GM21423 (cell line): Measurements from ENCODE around the gene MIDN.
A peak's percentile ranks its signal among the peaks of the same experiment; 100 is the strongest.
"Not testable (repeated sequence)": the region's sequence is repeated elsewhere in the genome, so short reads cannot be mapped to it uniquely, and the experiment has no call there.

Experiments used
- ATAC-seq: cut with Tn5 transposase; IDR thresholded peaks from one replicate; pipeline ENCODE4 v1.9.1; 2021; ENCODE audit warnings: mild to moderate bottlenecking, moderate library complexity; ENCODE audit not compliant: unreplicated experiment

The MIDN gene

GRCh38 chr19:1248139-1248785 lies at the start of gene MIDN:
Gene MIDN (plus strand): TSS chr19:1248583. CDS start chr19:1250297, 1,714 bp downstream.
- ATAC-seq, result peak; percentile 19

GRCh38 chr19:1199531-1199930 lies 48.9 kb upstream of the MIDN start:
- ATAC-seq, result no peak

- ATAC-seq, result not testable (repeated sequence)
These were observed 47.8 kb upstream of the MIDN start for GRCh38 chr19:1200614-1201013.

- peak; percentile 88 for ATAC-seq
These were observed 43.0 kb upstream of the MIDN start, which contains the start of gene STK11 for GRCh38 chr19:1205114-1206099. Gene STK11 (plus strand): TSS chr19:1205778. CDS start chr19:1206914, 1,136 bp downstream.

GRCh38 chr19:1206150-1206863 lies 42.1 kb upstream of the MIDN start:
- no peak for ATAC-seq

- ATAC-seq, result no peak
These were observed 41.4 kb upstream of the MIDN start for GRCh38 chr19:1206864-1207450.

GRCh38 chr19:1208830-1209229 lies 39.6 kb upstream of the MIDN start:
- not testable (repeated sequence) for ATAC-seq

- ATAC-seq, result no peak
These were observed 38.2 kb upstream of the MIDN start for GRCh38 chr19:1210227-1210538.

GRCh38 chr19:1211494-1212234 lies 36.7 kb upstream of the MIDN start:
- no peak for ATAC-seq

GRCh38 chr19:1213391-1214286 lies 34.7 kb upstream of the MIDN start:
- ATAC-seq, result no peak

GRCh38 chr19:1214299-1214861 lies 34.0 kb upstream of the MIDN start:
- no peak for ATAC-seq

- ATAC-seq, result no peak
These were observed 33.3 kb upstream of the MIDN start for GRCh38 chr19:1214862-1215731.

- ATAC-seq, result no peak
These were observed 31.6 kb upstream of the MIDN start for GRCh38 chr19:1216756-1217155.

- no peak for ATAC-seq
These were observed 31.0 kb upstream of the MIDN start for GRCh38 chr19:1217366-1217765.

- ATAC-seq, result no peak
These were observed 29.4 kb upstream of the MIDN start for GRCh38 chr19:1218751-1219567.

GRCh38 chr19:1219786-1220476 lies 28.5 kb upstream of the MIDN start:
- no peak for ATAC-seq
